GM12801 (cell line): Measurements from ENCODE around the gene SNX8.

ENCODE experiments used
- CTCF ChIP-seq: IDR thresholded peaks from one replicate; pipeline ENCODE4 v1.5.1; 2011; ENCODE audit warnings: control low read depth; ENCODE audit not compliant: insufficient read length; ENCODE audit errors: extremely low read depth

SNX8 gene

GRCh38 chr7:2271273-2272026, 42.8 kb downstream of the SNX8 start:
- no peak for TF ChIP-seq CTCF

- TF ChIP-seq CTCF, result no peak
Observed at GRCh38 chr7:2270495-2270894, 43.7 kb downstream of the SNX8 start.

- no peak for TF ChIP-seq CTCF
Observed at GRCh38 chr7:2269991-2270460, 44.2 kb downstream of the SNX8 start.

- no peak for TF ChIP-seq CTCF
Observed at GRCh38 chr7:2266911-2267310, 47.3 kb downstream of the SNX8 start.

GRCh38 chr7:2264158-2264557, 50.1 kb downstream of the SNX8 start:
- TF ChIP-seq CTCF, result no peak

GRCh38 chr7:2263176-2263575, 51.1 kb downstream of the SNX8 start:
- no peak for TF ChIP-seq CTCF

- TF ChIP-seq CTCF, result no peak
Observed at GRCh38 chr7:2261611-2262010, 52.6 kb downstream of the SNX8 start.

- no peak for TF ChIP-seq CTCF
Observed at GRCh38 chr7:2260820-2261219, 53.4 kb downstream of the SNX8 start.
